Smooth muscle cell (in vitro differentiated cells): Measurements from ENCODE around the gene FAS. TPM values are rescaled to one million over a fixed set of nuclear protein-coding genes. Genes with fewer than 3 reads are reported as not detected.

Source experiments
- DNase-seq: peaks from one replicate; lab custom pipeline; 2025; ENCODE audit not compliant: unreplicated experiment; lab: John Stamatoyannopoulos, UW
- H2AFZ ChIP-seq: fragments of 200-600 bp; sonication (generic); 2 replicates; pipeline ENCODE4 v1.6.0; 2016; ENCODE audit warnings: antibody characterized with exemption, low read depth, mild to moderate bottlenecking
- H3F3A ChIP-seq: fragments of 200-600 bp; sonication (generic); 2 replicates; pipeline ENCODE4 v1.6.0; 2017; ENCODE audit warnings: antibody characterized with exemption, low read depth
- H3K27ac ChIP-seq: fragments of 200-600 bp; sonication (generic); 2 replicates; pipeline ENCODE4 v1.5.1; 2016; ENCODE audit warnings: low read depth, mild to moderate bottlenecking
- H3K27me3 ChIP-seq: fragments of 200-600 bp; sonication (generic); 2 replicates; pipeline ENCODE4 v1.6.1; 2016; ENCODE audit warnings: low read depth, mild to moderate bottlenecking
- H3K36me3 ChIP-seq: fragments of 200-600 bp; sonication (generic); 2 replicates; pipeline ENCODE4 v1.5.1; 2016; ENCODE audit warnings: low read depth
- H3K4me1 ChIP-seq: fragments of 200-600 bp; sonication (generic); 2 replicates; pipeline ENCODE4 v1.5.1; 2016; ENCODE audit warnings: low read depth
- H3K4me2 ChIP-seq: fragments of 200-600 bp; sonication (generic); 2 replicates; pipeline ENCODE4 v1.6.0; 2016; ENCODE audit warnings: mild to moderate bottlenecking
- H3K4me3 ChIP-seq: fragments of 200-600 bp; sonication (generic); 2 replicates; pipeline ENCODE4 v1.5.1; 2016; ENCODE audit warnings: mild to moderate bottlenecking
- H3K79me2 ChIP-seq: fragments of 200-600 bp; sonication (generic); 2 replicates; pipeline ENCODE4 v1.6.0; 2016; ENCODE audit warnings: low read depth, mild to moderate bottlenecking
- H3K9ac ChIP-seq: fragments of 200-600 bp; sonication (generic); 2 replicates; pipeline ENCODE4 v1.6.0; 2016; ENCODE audit warnings: low read depth
- H3K9me3 ChIP-seq: fragments of 200-600 bp; sonication (generic); replicated peaks from 2 replicates; pipeline ENCODE4 v1.5.1; 2016; ENCODE audit warnings: low read depth
- H4K20me1 ChIP-seq: fragments of 200-600 bp; sonication (generic); 2 replicates; pipeline ENCODE4 v1.6.0; 2016; ENCODE audit warnings: low read depth
- WGBS: methylation state at CpG from one replicate; pipeline ENCODE4 v1.1.7; 2016; ENCODE audit warnings: low lambda C conversion rate; 5-methylcytosine and 5-hydroxymethylcytosine counted together
- polyA plus RNA-seq: library from polyadenylated mRNA; unstranded; fragments of >200 nt; fragmentation: Nextera tagmentation; extraction: Ambion mirVana; gene quantifications from 2 replicates; pipeline ENCODE4 v1.2.1, GENCODE V29; 2016
- total RNA-seq: library from RNA; depleted of rRNA; stranded (reverse); fragments of >200 nt; gene quantifications from 2 replicates; pipeline ENCODE4 v1.2.3, GENCODE V29; 2014
- TF ChIP-seq, protein P1 (sequence below): fragments of 200-600 bp; sonication (generic); IDR thresholded peaks from 2 replicates; pipeline ENCODE4 v1.5.1; 2017; ENCODE audit warnings: borderline replicate concordance, mild to moderate bottlenecking, antibody characterized with exemption; ENCODE audit not compliant: insufficient read depth, poor library complexity, severe bottlenecking

FAS gene
- total and polyA plus RNA-seq, 2 experiments from 2014 or later, result 14.4 to 21.8 TPM

DNA sequence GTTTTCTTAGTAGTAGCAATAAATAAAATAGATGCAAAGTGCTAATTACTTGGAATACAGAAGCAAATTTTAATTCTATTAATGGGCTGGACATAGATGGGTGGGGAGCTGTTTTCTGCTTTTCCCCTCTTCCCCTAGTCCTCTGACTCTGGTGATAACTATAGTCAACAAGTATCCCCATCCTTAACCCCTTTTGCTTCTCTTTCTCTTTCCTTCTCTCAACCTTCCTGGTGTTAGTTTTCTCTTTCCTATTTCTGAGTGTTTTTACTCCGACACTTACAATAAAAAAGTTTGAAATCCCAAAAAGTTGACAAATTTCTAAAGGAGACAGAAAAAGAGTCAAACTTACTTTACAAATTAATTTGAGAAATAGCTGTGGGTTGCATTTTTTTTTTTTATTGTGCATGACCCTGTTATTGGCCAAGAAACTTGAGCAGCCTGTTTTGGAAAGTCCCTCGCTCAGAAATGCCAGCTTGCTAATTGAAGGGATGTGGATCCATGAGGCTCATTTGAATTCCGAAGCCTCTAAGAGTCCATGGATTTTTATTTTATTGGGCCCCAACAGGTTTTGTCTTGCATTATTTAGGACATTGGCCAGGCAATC, 2.4 kb downstream of the FAS start:
- H3K4me3 ChIP-seq, result peak overlapping the region; percentile 90
- H3K9ac ChIP-seq, result no peak overlapping the region
- H3K36me3 ChIP-seq, result no peaks in the 10 kb centered on the region
- DNase-seq, result no peak
- H3K4me2 ChIP-seq, result peak overlapping the region; percentile 94
- peaks cover 13% of the 10 kb centered on the region for H3K79me2 ChIP-seq
- H3F3A ChIP-seq, result peaks cover 4% of the 10 kb centered on the region
- H3K9me3 ChIP-seq, result no peaks in the 10 kb centered on the region
- no peaks in the 10 kb centered on the region for H4K20me1 ChIP-seq
- no peak overlapping the region for H3K27ac ChIP-seq
- H2AFZ ChIP-seq, result no peak overlapping the region
- TF ChIP-seq, protein P1, sequence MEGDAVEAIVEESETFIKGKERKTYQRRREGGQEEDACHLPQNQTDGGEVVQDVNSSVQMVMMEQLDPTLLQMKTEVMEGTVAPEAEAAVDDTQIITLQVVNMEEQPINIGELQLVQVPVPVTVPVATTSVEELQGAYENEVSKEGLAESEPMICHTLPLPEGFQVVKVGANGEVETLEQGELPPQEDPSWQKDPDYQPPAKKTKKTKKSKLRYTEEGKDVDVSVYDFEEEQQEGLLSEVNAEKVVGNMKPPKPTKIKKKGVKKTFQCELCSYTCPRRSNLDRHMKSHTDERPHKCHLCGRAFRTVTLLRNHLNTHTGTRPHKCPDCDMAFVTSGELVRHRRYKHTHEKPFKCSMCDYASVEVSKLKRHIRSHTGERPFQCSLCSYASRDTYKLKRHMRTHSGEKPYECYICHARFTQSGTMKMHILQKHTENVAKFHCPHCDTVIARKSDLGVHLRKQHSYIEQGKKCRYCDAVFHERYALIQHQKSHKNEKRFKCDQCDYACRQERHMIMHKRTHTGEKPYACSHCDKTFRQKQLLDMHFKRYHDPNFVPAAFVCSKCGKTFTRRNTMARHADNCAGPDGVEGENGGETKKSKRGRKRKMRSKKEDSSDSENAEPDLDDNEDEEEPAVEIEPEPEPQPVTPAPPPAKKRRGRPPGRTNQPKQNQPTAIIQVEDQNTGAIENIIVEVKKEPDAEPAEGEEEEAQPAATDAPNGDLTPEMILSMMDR, result no peak
- H3K4me1 ChIP-seq, result peaks cover 29% of the 10 kb centered on the region
- no peaks in the 10 kb centered on the region for H3K27me3 ChIP-seq
- WGBS, result 80% methylated on average over 3 of the region's 3 CpGs

DNA sequence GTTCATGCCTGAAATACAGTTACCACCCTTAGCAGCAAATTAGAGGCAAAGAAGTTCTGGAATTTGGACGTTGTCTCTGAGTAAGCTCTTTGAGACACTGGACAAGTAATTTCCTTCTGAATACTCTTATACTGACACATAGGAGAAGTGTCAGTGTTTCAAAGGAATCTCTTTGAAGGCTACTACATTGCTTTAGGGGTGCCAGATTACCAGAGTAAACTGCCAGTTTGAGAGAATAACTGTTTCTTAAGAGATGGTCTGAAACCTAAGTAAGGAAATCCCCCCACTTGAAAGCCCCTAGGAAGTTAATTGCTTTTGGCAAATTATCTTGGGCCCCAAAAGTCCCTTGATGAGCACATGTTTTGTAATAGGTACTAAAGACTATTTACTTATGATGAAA, 3.4 kb downstream of the FAS start:
- H3K27ac ChIP-seq, result no peak overlapping the region
- WGBS, result 39% methylated on average over 1 of the region's 1 CpG
- H3K36me3 ChIP-seq, result no peaks in the 10 kb centered on the region
- TF ChIP-seq, protein P1, result no peak
- no peak overlapping the region for H3K4me3 ChIP-seq
- H3F3A ChIP-seq, result peaks cover 4% of the 10 kb centered on the region
- no peaks in the 10 kb centered on the region for H3K27me3 ChIP-seq
- H3K79me2 ChIP-seq, result peaks cover 13% of the 10 kb centered on the region
- no peaks in the 10 kb centered on the region for H4K20me1 ChIP-seq
- H3K9ac ChIP-seq, result no peak overlapping the region
- DNase-seq, result no peak
- H3K4me1 ChIP-seq, result peaks cover 29% of the 10 kb centered on the region
- H2AFZ ChIP-seq, result no peak overlapping the region
- no peaks in the 10 kb centered on the region for H3K9me3 ChIP-seq
- peak overlapping the region; percentile 94 for H3K4me2 ChIP-seq

DNA sequence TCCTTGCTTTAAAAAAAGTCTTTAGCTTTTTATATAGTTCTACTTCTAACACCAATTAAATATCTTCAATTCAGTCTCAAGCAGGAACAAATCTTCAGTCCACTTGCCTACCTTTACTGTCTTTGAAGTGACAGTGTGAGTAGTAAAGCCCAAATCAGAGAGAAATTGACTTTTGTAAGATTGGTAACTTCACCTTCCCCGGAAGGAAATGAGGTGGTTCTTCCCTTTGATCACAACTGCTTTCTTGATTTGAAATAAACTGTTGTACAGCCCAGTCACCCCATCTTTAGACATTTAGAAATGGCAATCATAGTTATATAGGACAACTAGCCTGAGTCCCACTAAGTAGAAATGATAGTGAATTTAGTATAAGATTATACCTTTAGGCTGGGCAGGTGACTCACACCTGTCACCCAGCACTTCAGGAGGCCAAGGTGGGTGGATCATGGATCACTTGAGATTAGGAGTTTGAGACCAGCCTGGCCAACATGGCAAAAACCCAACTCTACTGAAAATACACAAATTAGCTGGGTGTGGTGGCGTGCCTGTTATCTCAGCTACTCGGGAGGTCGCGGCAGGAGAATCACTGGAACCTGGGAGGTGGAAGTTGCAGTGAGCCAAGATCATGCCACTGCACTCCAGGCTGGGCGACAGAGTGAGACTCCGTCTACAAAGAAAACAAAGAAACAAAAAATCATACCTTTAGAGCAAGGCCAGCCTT, 4.7 kb downstream of the FAS start:
- WGBS, result 94% methylated on average over 7 of the region's 7 CpGs
- TF ChIP-seq, protein P1, result no peak
- H3K9me3 ChIP-seq, result no peaks in the 10 kb centered on the region

DNA sequence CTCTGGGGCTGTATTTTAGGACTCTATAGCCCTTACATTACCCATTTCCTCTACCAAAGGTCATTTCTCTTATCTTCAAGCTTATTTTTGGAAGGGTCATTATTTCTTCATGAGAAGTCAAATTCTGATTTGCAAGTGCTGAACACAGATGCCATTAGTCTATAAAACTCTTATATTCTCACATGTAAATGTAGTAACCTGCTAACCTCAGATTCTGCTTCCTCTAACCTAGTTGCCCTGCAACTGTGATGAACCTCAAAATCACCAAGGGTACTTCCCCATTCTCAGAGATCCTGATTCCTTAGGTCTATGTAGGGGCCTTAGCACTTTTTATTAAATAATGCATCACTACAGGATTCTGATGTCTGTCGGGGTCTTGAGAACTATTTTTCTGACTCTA, 6.3 kb downstream of the FAS start:
- Histone ChIP-seq H3K27ac (no peak overlapping the region), H3F3A (peaks cover 4% of the 10 kb centered on the region), H4K20me1 (no peaks in the 10 kb centered on the region), H3K9me3 (no peaks in the 10 kb centered on the region), H3K36me3 (no peaks in the 10 kb centered on the region), H3K4me2 (no peak overlapping the region), H3K9ac (no peak overlapping the region), H3K4me3 (no peak overlapping the region), H3K27me3 (no peaks in the 10 kb centered on the region), H2AFZ (no peak overlapping the region), H3K4me1 (peaks cover 26% of the 10 kb centered on the region), H3K79me2 (peaks cover 8% of the 10 kb centered on the region)
- DNase-seq, result no peak
- TF ChIP-seq, protein P1, result no peak
- WGBS, result 96% methylated on average over 1 of the region's 1 CpG

More for the DNA sequence above, 4.7 kb downstream of the FAS start:
- H3K79me2 ChIP-seq, result peaks cover 13% of the 10 kb centered on the region
- H3K9ac ChIP-seq, result no peak overlapping the region
- H2AFZ ChIP-seq, result no peak overlapping the region
- DNase-seq, result no peak
- no peaks in the 10 kb centered on the region for H3K27me3 ChIP-seq
- peaks cover 4% of the 10 kb centered on the region for H3F3A ChIP-seq
- H4K20me1 ChIP-seq, result no peaks in the 10 kb centered on the region
- peaks cover 29% of the 10 kb centered on the region for H3K4me1 ChIP-seq
- no peak overlapping the region for H3K4me3 ChIP-seq
- no peak overlapping the region for H3K27ac ChIP-seq
- no peak overlapping the region for H3K4me2 ChIP-seq
- no peaks in the 10 kb centered on the region for H3K36me3 ChIP-seq
